ENCODE measurements around the gene UBIAD1. TPM values are rescaled to one million over a fixed set of nuclear protein-coding genes. Genes with fewer than 3 reads are reported as not detected.
"Not testable (repeated sequence)": the region's sequence is repeated elsewhere in the genome, so short reads cannot be mapped to it uniquely, and the experiment has no call there.

UBIAD1 gene
- total RNA-seq, 2 donors from 2014 or later = 19.1 to 25.3 TPM

GRCh38 chr1:11285883-11286734, 13.1 kb downstream of the UBIAD1 start:
- peaks cover 6% of the 10 kb centered on the region for H3K36me3 Mint-ChIP-seq (ENCODE audit: low read depth)
- ATAC-seq = no peak
- no peaks in the 10 kb centered on the region for H3K27me3 Mint-ChIP-seq
- no peak for DNase-seq
- H3K27ac Mint-ChIP-seq = peak overlapping the region; percentile 97
- no peaks in the 10 kb centered on the region for H3K9me3 ChIP-seq (ENCODE audit: control insufficient read depth, low read length, poor library complexity, severe bottlenecking)
- peak overlapping the region; percentile 69 for H3K4me3 Mint-ChIP-seq
- H3K4me1 Mint-ChIP-seq = peaks cover 49% of the 10 kb centered on the region

DNA sequence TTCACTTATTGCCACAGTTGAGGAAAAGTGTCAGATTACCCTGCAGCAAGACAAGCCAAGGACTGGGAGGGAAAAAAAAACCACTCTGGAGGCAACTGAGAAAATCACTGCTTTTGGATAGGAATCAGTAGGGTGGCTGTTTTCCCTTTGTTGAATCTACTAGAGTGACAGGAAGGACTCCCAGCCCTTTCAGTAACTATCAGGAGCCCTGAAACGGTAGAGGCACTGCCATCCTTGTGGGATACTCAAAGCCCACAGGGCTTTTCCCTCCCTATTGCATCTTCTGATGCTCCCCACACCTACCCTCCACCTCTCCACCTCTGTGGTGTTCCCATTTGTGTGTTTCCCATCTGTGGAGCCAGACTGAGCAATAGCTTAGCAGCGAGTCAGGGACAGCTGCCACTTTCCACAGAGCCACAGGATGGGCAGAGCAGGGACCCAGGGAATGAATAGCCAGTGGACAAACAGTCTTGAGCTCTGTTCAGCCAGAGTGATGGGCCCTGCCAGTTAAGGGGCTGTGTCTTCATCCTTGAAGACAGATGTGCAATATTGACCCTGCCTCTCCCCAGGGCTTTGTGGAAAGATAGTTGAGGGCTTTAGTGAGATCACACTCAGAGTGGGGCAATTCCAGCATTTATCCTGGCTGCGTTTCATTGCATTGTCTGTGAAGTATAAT, 13.9 kb downstream of the UBIAD1 start:
- Mint-ChIP-seq H3K27ac (peak overlapping the region; percentile 97), H3K27me3 (no peaks in the 10 kb centered on the region), H3K36me3 (ENCODE audit: low read depth) (peaks cover 6% of the 10 kb centered on the region), H3K4me3 (no peak overlapping the region), H3K4me1 (peaks cover 47% of the 10 kb centered on the region)
- DNase-seq (no peak), ATAC-seq (no peak)
- no peaks in the 10 kb centered on the region for H3K9me3 ChIP-seq (ENCODE audit: control insufficient read depth, low read length, poor library complexity, severe bottlenecking)

DNA sequence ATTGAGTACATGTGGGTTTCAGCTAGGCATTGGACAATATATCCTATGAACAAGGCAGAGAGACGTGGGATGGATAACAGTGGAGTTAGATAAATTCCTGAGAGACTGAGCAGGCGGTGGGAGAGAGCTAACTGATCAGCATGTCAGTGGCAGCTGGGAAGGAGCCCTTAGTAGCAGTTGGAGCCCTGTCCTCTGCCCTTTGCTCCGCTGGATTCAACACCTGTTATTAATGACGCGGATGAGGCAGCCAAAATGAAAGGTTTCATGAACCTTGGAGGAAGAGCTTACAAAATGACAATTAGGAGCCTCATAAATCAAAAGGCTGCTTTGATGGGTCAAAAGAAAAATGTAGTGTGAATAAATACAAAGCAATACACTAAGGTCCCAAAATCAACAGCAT, 16.1 kb downstream of the UBIAD1 start:
- peaks cover 6% of the 10 kb centered on the region for H3K36me3 Mint-ChIP-seq (ENCODE audit: low read depth)
- no peak overlapping the region for H3K27ac Mint-ChIP-seq
- ATAC-seq = no peak
- H3K27me3 Mint-ChIP-seq = no peaks in the 10 kb centered on the region
- no peaks in the 10 kb centered on the region for H3K9me3 ChIP-seq (ENCODE audit: control insufficient read depth, low read length, poor library complexity, severe bottlenecking)
- DNase-seq = no peak
- H3K4me1 Mint-ChIP-seq = peaks cover 43% of the 10 kb centered on the region
- no peak overlapping the region for H3K4me3 Mint-ChIP-seq

DNA sequence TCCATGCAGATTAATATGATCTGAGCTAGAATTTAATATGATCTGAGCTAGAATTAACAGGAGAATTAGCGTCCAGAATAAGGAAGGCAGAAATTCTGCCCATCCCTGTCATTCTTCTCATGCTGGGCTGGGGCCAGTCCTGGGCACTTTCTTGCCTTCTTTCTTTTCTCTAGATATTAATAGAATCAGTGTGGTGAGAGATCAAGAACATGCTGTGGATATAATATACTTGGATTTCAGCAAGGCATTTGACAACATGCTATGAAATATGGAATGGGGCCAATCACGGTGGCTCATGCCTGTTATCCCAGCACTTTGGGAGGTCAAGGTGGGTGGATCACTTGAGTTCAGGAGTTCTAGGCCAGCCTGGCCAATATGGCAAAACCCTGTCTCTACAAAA, 18.1 kb downstream of the UBIAD1 start:
- Mint-ChIP-seq H3K27me3 (no peaks in the 10 kb centered on the region), H3K36me3 (ENCODE audit: low read depth) (peaks cover 6% of the 10 kb centered on the region), H3K4me1 (peaks cover 39% of the 10 kb centered on the region), H3K27ac (peak overlapping the region; percentile 83), H3K4me3 (no peak overlapping the region)
- no peak for DNase-seq
- ATAC-seq = no peak
- H3K9me3 ChIP-seq (ENCODE audit: control insufficient read depth, low read length, poor library complexity, severe bottlenecking) = no peaks in the 10 kb centered on the region

DNA sequence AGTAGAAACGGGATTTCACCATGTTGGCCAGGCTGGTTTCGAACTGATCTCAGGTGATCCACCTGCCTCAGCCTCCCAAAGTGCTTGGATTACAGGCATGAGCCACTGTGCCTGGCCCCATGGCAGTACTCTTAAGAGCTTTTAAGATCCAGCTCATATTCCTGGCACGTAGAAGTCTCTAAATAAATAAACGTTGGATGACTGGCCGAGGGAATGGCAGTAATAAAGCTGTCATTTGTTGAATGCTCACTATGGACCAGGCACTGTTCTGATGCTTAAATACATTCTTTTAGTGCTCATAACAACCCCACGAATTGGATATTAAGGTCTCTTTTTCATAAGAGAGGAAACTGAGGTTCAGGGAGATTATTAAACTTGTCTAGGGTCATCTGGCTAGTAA, 20.9 kb downstream of the UBIAD1 start:
- Mint-ChIP-seq H3K36me3 (ENCODE audit: low read depth) (peaks cover 5% of the 10 kb centered on the region), H3K27me3 (no peaks in the 10 kb centered on the region), H3K4me3 (no peak overlapping the region), H3K27ac (peak overlapping the region; percentile 65), H3K4me1 (peaks cover 36% of the 10 kb centered on the region)
- DNase-seq = no peak
- ATAC-seq = no peak
- H3K9me3 ChIP-seq (ENCODE audit: control insufficient read depth, low read length, poor library complexity, severe bottlenecking) = no peaks in the 10 kb centered on the region

GRCh38 chr1:11294951-11295350, 22.0 kb downstream of the UBIAD1 start:
- H3K9me3 ChIP-seq (ENCODE audit: control insufficient read depth, low read length, poor library complexity, severe bottlenecking) = no peaks in the 10 kb centered on the region
- H3K27ac Mint-ChIP-seq = peak overlapping the region; percentile 93
- ATAC-seq (peak; percentile 65), DNase-seq (no peak)
- no peaks in the 10 kb centered on the region for H3K27me3 Mint-ChIP-seq
- peaks cover 2% of the 10 kb centered on the region for H3K36me3 Mint-ChIP-seq (ENCODE audit: low read depth)
- peak overlapping the region; percentile 39 for H3K4me3 Mint-ChIP-seq
- H3K4me1 Mint-ChIP-seq = peaks cover 38% of the 10 kb centered on the region

DNA sequence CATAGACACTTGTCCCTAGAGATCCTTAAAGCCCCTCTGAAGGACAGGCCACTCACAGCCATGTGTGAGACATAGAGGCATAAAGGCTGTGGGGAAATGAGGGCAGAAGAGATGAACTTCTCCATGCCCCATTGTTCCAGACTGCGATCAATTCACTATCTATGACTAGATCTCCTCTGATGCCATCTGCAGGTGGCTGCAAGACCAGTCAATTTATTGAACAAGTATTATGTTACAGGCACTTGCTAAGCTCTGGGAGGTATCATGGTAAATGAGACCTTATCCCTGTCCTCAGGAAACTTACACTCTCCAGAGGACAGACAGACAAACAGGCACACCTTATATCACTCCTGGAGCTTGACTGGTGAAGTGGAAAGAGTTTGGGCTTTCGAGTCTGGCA, 22.9 kb downstream of the UBIAD1 start:
- ATAC-seq = peak; percentile 42
- Mint-ChIP-seq H3K27ac (no peak overlapping the region), H3K4me1 (peaks cover 32% of the 10 kb centered on the region), H3K36me3 (ENCODE audit: low read depth) (peaks cover 2% of the 10 kb centered on the region), H3K27me3 (no peaks in the 10 kb centered on the region), H3K4me3 (no peak overlapping the region)
- H3K9me3 ChIP-seq (ENCODE audit: control insufficient read depth, low read length, poor library complexity, severe bottlenecking) = no peaks in the 10 kb centered on the region
- no peak for DNase-seq

- not testable (repeated sequence) for H3K9me3 ChIP-seq (ENCODE audit: control insufficient read depth, low read length, poor library complexity, severe bottlenecking); H3K36me3 Mint-ChIP-seq (ENCODE audit: low read depth); H3K4me3 Mint-ChIP-seq; H3K27me3 Mint-ChIP-seq; H3K27ac Mint-ChIP-seq; DNase-seq; ATAC-seq
- peaks cover 16% of the 10 kb centered on the region for H3K4me1 Mint-ChIP-seq
Measured at GRCh38 chr1:11297774-11298173, 24.8 kb downstream of the UBIAD1 start.

DNA sequence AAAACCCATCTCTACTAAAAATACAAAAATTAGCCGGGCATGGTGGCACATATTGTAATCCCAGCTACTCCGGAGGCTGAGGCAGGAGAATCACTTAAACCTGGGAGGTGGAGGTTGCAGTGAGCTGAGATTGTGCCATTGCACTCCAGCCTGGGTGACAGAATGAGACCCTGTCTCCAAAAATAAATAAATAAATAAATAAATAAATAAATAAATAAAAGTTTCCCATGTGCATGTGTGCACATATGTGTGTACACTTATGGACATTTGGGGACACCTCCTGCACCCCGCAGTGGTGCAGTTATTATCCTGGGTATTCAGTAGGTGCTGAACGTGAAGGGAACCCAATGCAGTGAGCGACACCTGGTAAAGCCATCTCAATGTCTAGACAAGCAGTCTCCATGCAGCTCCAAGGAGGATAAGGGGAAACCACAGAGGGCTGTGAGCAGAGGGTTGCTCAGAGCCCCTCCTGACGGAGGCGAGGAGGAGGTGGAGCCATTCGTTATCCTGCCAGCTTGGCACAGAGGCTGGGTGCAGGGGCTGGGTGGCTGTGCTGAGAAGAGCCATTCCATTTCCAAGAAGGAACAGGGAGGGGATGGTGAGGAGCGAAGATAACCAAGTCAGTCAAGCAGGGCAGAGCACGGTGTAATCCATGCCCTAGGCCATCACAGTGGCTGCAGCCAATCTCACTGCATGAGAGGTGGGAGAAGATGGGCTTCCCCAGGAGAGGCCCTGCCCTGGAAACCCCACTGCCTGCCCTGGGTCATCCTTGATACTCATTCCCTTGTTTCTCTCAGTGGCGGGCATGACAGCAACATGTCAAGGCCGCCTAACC, 25.6 kb downstream of the UBIAD1 start:
- H3K27ac Mint-ChIP-seq = peak overlapping the region; percentile 27
- H3K4me1 Mint-ChIP-seq = peaks cover 15% of the 10 kb centered on the region
- peak overlapping the region; percentile 31 for H3K4me3 Mint-ChIP-seq
- no peak for DNase-seq
- H3K27me3 Mint-ChIP-seq = no peaks in the 10 kb centered on the region
- peaks cover 2% of the 10 kb centered on the region for H3K36me3 Mint-ChIP-seq (ENCODE audit: low read depth)
- H3K9me3 ChIP-seq (ENCODE audit: control insufficient read depth, low read length, poor library complexity, severe bottlenecking) = no peaks in the 10 kb centered on the region
- no peak for ATAC-seq

DNA sequence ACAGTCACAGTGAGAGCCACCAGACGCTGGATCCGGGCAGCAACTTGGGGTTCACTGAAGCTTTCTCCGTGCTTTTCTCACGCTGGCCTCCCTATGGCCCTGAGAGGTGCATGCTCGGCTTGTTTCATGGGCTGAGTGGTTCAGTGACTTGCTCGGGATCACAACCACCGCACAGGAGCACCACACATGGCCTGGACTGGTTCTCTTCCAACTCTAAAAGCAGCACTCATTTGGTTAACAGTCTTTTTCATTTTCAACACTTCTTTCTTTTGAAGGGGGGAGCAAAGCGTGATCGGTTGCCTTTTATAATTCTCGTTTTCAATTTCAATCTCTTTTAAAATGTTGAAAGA, 26.2 kb downstream of the UBIAD1 start:
- ATAC-seq (no peak), DNase-seq (no peak)
- Mint-ChIP-seq H3K4me3 (no peak overlapping the region), H3K27me3 (no peaks in the 10 kb centered on the region), H3K4me1 (peaks cover 15% of the 10 kb centered on the region), H3K27ac (peak overlapping the region; percentile 27), H3K36me3 (ENCODE audit: low read depth) (peaks cover 2% of the 10 kb centered on the region)
- H3K9me3 ChIP-seq (ENCODE audit: control insufficient read depth, low read length, poor library complexity, severe bottlenecking) = no peaks in the 10 kb centered on the region

GRCh38 chr1:11301601-11302000, 28.6 kb downstream of the UBIAD1 start:
- no peak overlapping the region for H3K4me3 Mint-ChIP-seq
- H3K27me3 Mint-ChIP-seq = no peaks in the 10 kb centered on the region
- H3K36me3 Mint-ChIP-seq (ENCODE audit: low read depth) = no peaks in the 10 kb centered on the region
- peaks cover 6% of the 10 kb centered on the region for H3K4me1 Mint-ChIP-seq
- ATAC-seq (no peak), DNase-seq (no peak)
- H3K27ac Mint-ChIP-seq = no peak overlapping the region
- no peaks in the 10 kb centered on the region for H3K9me3 ChIP-seq (ENCODE audit: control insufficient read depth, low read length, poor library complexity, severe bottlenecking)

- Mint-ChIP-seq H3K27me3 (no peaks in the 10 kb centered on the region), H3K4me3 (no peak overlapping the region), H3K36me3 (ENCODE audit: low read depth) (no peaks in the 10 kb centered on the region), H3K27ac (no peak overlapping the region), H3K4me1 (peaks cover 4% of the 10 kb centered on the region)
- no peak for ATAC-seq
- DNase-seq = no peak
- H3K9me3 ChIP-seq (ENCODE audit: control insufficient read depth, low read length, poor library complexity, severe bottlenecking) = no peaks in the 10 kb centered on the region
Measured at GRCh38 chr1:11302366-11302765, 29.4 kb downstream of the UBIAD1 start.

- H3K9me3 ChIP-seq (ENCODE audit: control insufficient read depth, low read length, poor library complexity, severe bottlenecking); H3K4me3 Mint-ChIP-seq; H3K27ac Mint-ChIP-seq; DNase-seq; H3K27me3 Mint-ChIP-seq; ATAC-seq; H3K36me3 Mint-ChIP-seq (ENCODE audit: low read depth); H3K4me1 Mint-ChIP-seq: not testable (repeated sequence)
Measured at GRCh38 chr1:11305516-11305915, 32.5 kb downstream of the UBIAD1 start.
